Ovary (tissue), 9 donors: ENCODE data around the gene TJP1. TPM values are rescaled to one million over a fixed set of nuclear protein-coding genes. Genes with fewer than 3 reads are reported as not detected.

Experiments used
- DNase-seq, 5 donors: peaks; one replicate each; pipeline ENCODE4 v3.0.0-alpha.2; 2019 to 2020
- H3K27ac ChIP-seq, 2 donors: fragments of 200-600 bp; one replicate each; pipeline versions ENCODE4 v1.5.1 to v1.8.0; 2019 to 2022
- H3K27me3 ChIP-seq: fragments of 200-600 bp; one replicate; pipeline ENCODE4 v1.8.0; 2022
- H3K36me3 ChIP-seq: fragments of 200-600 bp; sonication (generic); one replicate; pipeline ENCODE4 v1.5.1; 2019
- H3K4me1 ChIP-seq: one replicate; pipeline ENCODE4 v1.8.1; 2013; ENCODE audit warnings: mild to moderate bottlenecking, moderate library complexity; ENCODE audit not compliant: insufficient read depth
- H3K4me3 ChIP-seq: fragments of 200-600 bp; sonication (generic); one replicate; pipeline ENCODE4 v1.5.1; 2017
- H3K9me3 ChIP-seq, 2 donors: fragments of 200-600 bp in 1 of 2; sonication (generic) in 1 of 2; one replicate each; pipeline versions ENCODE4 v1.5.1 to v1.8.1; 2013 to 2019; ENCODE audit warnings: mild to moderate bottlenecking in 1 of 2, moderate library complexity in 1 of 2
- EP300 ChIP-seq: sonication (generic); formaldehyde crosslinking; IDR thresholded peaks from one replicate; pipeline ENCODE4 v1.6.1; 2017; ENCODE audit warnings: antibody characterized with exemption
- POLR2A ChIP-seq: fragments of 450-650 bp; IDR thresholded peaks from one replicate; pipeline ENCODE4 v1.6.1; 2017; ENCODE audit warnings: antibody characterized with exemption, mild to moderate bottlenecking, moderate library complexity
- WGBS, 3 donors: extraction: QIAGEN DNeasy Blood & Tissue Kit in 1 of 3; methylation state at CpG; one replicate each; pipeline versions ENCODE4 v1.1.5 to v1.1.7; 2013 to 2017; 5-methylcytosine and 5-hydroxymethylcytosine counted together
- intact Hi-C, 4 donors: fragments of 100-400 bp; cut with DNase I; formaldehyde crosslinking; loops; one replicate each; pipeline versions ENCODE4 v1.11.0 to v1.15.1; 2022 to 2023
- polyA plus RNA-seq, 2 donors: library from polyadenylated mRNA; stranded (reverse); fragments of 200-250 nt in 1 of 2; fragments of 350-450 nt in 1 of 2; fragmentation: Illumina TruSeq in 1 of 2; extraction: RNeasy Lipid Tissue Mini Kit (QIAGEN cat#74804) in 1 of 2; gene quantifications; one replicate each; pipeline ENCODE4 v1.2.3, GENCODE V29; 2013 to 2014
- total RNA-seq, 7 donors: library from RNA; depleted of rRNA in 2 of 7; stranded (reverse); fragments of >200 nt in 2 of 7; fragmentation: NEBNext Ultra II Directional in 3 of 7; extraction: Animal tissue kit (Norgen Biotek cat#: 25700) in 3 of 7; gene quantifications; one replicate each; pipeline versions ENCODE4 v1.1.0 to v1.2.4, GENCODE V29; 2016 to 2023
- TF ChIP-seq, protein P1 (sequence below), 3 donors: fragments of 450-650 bp in 2 of 3; fragments of 200-600 bp in 1 of 3; IDR thresholded peaks; one replicate each; pipeline versions ENCODE4 v1.5.1 to v1.8.0; 2016 to 2022; ENCODE audit warnings: antibody characterized with exemption in 3 of 3, mild to moderate bottlenecking in 1 of 3
- donor health status: DM: no; HTN: no; CAD: no; lungs with moderate emphysema.
- donor health status: DM: no; HTN: no; CAD: no.
- donor health status: Bipolar disorder and iron deficiency.
- donor health status: DM: yes; HTN: yes; CAD: no.
- donor health status: DM: no; HTN: no; CAD: no.
- donor health status: DM: yes; HTN: yes; CAD: no.

TJP1 gene
- total and polyA plus RNA-seq, 9 donors = 25.3 to 150 (median 70.1) TPM

- H3K4me3 ChIP-seq = no peak overlapping the region
- H3K27me3 ChIP-seq = no peaks in the 10 kb centered on the region
- H3K9me3 ChIP-seq = no peaks in the 10 kb centered on the region
- no peak for TF ChIP-seq POLR2A
- TF ChIP-seq EP300 = no peak
- TF ChIP-seq, protein P1, sequence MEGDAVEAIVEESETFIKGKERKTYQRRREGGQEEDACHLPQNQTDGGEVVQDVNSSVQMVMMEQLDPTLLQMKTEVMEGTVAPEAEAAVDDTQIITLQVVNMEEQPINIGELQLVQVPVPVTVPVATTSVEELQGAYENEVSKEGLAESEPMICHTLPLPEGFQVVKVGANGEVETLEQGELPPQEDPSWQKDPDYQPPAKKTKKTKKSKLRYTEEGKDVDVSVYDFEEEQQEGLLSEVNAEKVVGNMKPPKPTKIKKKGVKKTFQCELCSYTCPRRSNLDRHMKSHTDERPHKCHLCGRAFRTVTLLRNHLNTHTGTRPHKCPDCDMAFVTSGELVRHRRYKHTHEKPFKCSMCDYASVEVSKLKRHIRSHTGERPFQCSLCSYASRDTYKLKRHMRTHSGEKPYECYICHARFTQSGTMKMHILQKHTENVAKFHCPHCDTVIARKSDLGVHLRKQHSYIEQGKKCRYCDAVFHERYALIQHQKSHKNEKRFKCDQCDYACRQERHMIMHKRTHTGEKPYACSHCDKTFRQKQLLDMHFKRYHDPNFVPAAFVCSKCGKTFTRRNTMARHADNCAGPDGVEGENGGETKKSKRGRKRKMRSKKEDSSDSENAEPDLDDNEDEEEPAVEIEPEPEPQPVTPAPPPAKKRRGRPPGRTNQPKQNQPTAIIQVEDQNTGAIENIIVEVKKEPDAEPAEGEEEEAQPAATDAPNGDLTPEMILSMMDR (IDR thresholded peaks at IDR 0.05) = no peak
- H3K36me3 ChIP-seq = no peaks in the 10 kb centered on the region
- DNase-seq = no peak
- no peaks in the 10 kb centered on the region for H3K4me1 ChIP-seq
- intact Hi-C loops = no loop called here
- no peak overlapping the region for H3K27ac ChIP-seq
These were observed 43.9 kb downstream of the TJP1 start for GRCh38 chr15:29778382-29778781.

DNA sequence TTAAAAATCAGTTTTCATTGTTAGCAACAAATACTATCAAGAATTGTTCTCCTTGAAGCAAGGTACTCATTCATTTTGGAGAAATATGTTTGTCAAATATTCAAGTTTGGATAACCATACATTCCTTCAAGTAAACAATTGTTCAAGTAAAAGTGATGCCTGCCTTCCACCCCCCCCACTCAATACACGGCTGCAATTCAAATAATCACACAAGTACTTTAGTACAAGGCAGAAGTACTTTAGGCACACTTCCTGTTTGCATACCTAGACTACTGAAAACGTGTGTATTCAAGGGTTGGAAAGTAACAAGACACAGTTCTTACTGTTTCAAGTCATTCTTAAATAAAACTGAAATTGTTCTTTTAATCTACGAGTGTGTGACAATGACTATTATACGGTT, 45.4 kb downstream of the TJP1 start:
- intact Hi-C loops = no loop called here
- 66 to 73% (median 68%) methylated on average over 4 of the region's 4 CpGs for WGBS, 3 donors

DNA sequence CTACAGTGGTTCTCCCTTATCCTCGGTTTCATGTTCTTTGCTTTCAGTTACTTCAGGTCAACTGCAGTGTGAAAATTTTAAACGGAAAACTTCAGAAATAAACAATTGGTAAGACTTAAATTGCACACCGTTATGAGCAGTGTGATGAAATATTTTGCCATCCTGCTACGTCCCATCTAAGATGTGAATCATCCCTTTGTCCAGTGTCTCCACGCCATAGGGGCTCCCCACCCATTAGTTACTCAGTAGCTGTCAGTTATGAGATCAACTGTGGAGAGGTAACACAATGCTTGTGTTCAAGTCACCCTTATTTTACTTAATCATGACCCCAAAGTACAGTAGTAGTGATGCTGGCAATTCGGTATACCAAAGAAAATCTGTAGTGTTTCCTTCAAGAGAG, 47.4 kb downstream of the TJP1 start:
- no peak for DNase-seq
- Histone ChIP-seq H3K9me3 (no peaks in the 10 kb centered on the region), H3K4me3 (no peak overlapping the region), H3K27ac (no peak overlapping the region), H3K36me3 (no peaks in the 10 kb centered on the region), H3K4me1 (no peaks in the 10 kb centered on the region), H3K27me3 (no peaks in the 10 kb centered on the region)
- intact Hi-C loops = loop anchor here in 1 of 4 donors (2.0 kb wide), 1 partner anchor 16 kb away; no protein-coding TSS in a partner anchor
- 87 to 90% (median 90%) methylated on average over 6 of the region's 6 CpGs for WGBS, 3 donors
- TF ChIP-seq POLR2A (no peak), EP300 (no peak)
- TF ChIP-seq, protein P1 (IDR thresholded peaks at IDR 0.05) = no peak

More for the DNA sequence above, 45.4 kb downstream of the TJP1 start:
- Histone ChIP-seq H3K27ac (no peak overlapping the region), H3K9me3 (no peaks in the 10 kb centered on the region), H3K36me3 (no peaks in the 10 kb centered on the region), H3K4me3 (no peak overlapping the region), H3K4me1 (no peaks in the 10 kb centered on the region), H3K27me3 (no peaks in the 10 kb centered on the region)
- DNase-seq = no peak
- TF ChIP-seq POLR2A = no peak
- TF ChIP-seq, protein P1 (IDR thresholded peaks at IDR 0.05) = no peak

GRCh38 chr15:29773816-29774215, 48.5 kb downstream of the TJP1 start:
- DNase-seq = no peak
- no peaks in the 10 kb centered on the region for H3K9me3 ChIP-seq
- intact Hi-C loops = loop anchor here in 1 of 4 donors (2.0 kb wide), 1 partner anchor 17 kb away; no protein-coding TSS in a partner anchor
- no peak overlapping the region for H3K4me3 ChIP-seq
- no peak overlapping the region for H3K27ac ChIP-seq
- H3K4me1 ChIP-seq = no peaks in the 10 kb centered on the region
- no peaks in the 10 kb centered on the region for H3K27me3 ChIP-seq
- 54 to 70% (median 64%) methylated on average over 1 of the region's 1 CpG for WGBS, 3 donors
- TF ChIP-seq EP300 = no peak
- no peaks in the 10 kb centered on the region for H3K36me3 ChIP-seq

GRCh38 chr15:29773000-29773399, 49.3 kb downstream of the TJP1 start:
- TF ChIP-seq POLR2A = no peak
- DNase-seq = no peak
- no peak overlapping the region for H3K4me3 ChIP-seq
- no peak overlapping the region for H3K27ac ChIP-seq
- no peaks in the 10 kb centered on the region for H3K27me3 ChIP-seq
- WGBS, 3 donors = 92 to 93% (median 92%) methylated on average over 4 of the region's 4 CpGs
- no peaks in the 10 kb centered on the region for H3K4me1 ChIP-seq
- intact Hi-C loops = no loop called here
- no peaks in the 10 kb centered on the region for H3K36me3 ChIP-seq
- H3K9me3 ChIP-seq = no peaks in the 10 kb centered on the region

- no peaks in the 10 kb centered on the region for H3K27me3 ChIP-seq
- WGBS, 3 donors = 84 to 91% (median 86%) methylated on average over 2 of the region's 2 CpGs
- peaks cover 1% of the 10 kb centered on the region for H3K4me1 ChIP-seq
- intact Hi-C loops = no loop called here
- H3K36me3 ChIP-seq = no peaks in the 10 kb centered on the region
- H3K9me3 ChIP-seq = no peaks in the 10 kb centered on the region
- no peak for DNase-seq
- H3K4me3 ChIP-seq = no peak overlapping the region
- TF ChIP-seq, protein P1 (IDR thresholded peaks at IDR 0.05) = no peak
- TF ChIP-seq POLR2A (no peak), EP300 (no peak)
- no peak overlapping the region for H3K27ac ChIP-seq
These were observed 51.5 kb downstream of the TJP1 start for GRCh38 chr15:29770796-29771195.
